HepG2 (cell line): Measurements from ENCODE around the gene RBM12. TPM values are rescaled to one million over a fixed set of nuclear protein-coding genes. Genes with fewer than 3 reads are reported as not detected.
A peak's percentile ranks its signal among the peaks of the same experiment; 100 is the strongest.

Experiments used
- ERF ChIP-seq: IDR thresholded peaks from 2 replicates; pipeline ENCODE4 v1.6.1; 2018; ENCODE audit warnings: missing biosample characterization, missing genetic modification reagents
- GABPA ChIP-seq, 2 experiments: IDR thresholded peaks; 2 replicates each; pipeline ENCODE4 v1.6.1; 2011 to 2016; ENCODE audit warnings: low read depth in 2 of 2, low read length in 1 of 2, missing biosample characterization in 1 of 2, missing genetic modification characterization in 1 of 2
- KLF15 ChIP-seq: sonication (generic); formaldehyde crosslinking; IDR thresholded peaks from 2 replicates; pipeline ENCODE4 v1.8.1; 2023; ENCODE audit warnings: borderline replicate concordance, mild to moderate bottlenecking, inconsistent platforms, missing genetic modification reagents, mixed read lengths
- MED13 ChIP-seq: sonication (generic); formaldehyde crosslinking; IDR thresholded peaks from 2 replicates; pipeline ENCODE4 v1.5.0; 2020; ENCODE audit warnings: missing genetic modification reagents
- NFATC3 ChIP-seq: sonication (generic); formaldehyde crosslinking; IDR thresholded peaks from 2 replicates; pipeline ENCODE4 v1.5.1; 2020; ENCODE audit warnings: mild to moderate bottlenecking, missing genetic modification reagents
- RCOR2 ChIP-seq: IDR thresholded peaks from 2 replicates; pipeline ENCODE4 v1.6.1; 2016; ENCODE audit warnings: missing biosample characterization, missing genetic modification reagents
- YEATS2 ChIP-seq: sonication (generic); formaldehyde crosslinking; IDR thresholded peaks from 2 replicates; pipeline ENCODE4 v1.4.0; 2020; ENCODE audit warnings: missing genetic modification reagents, borderline replicate concordance
- ZBED4 ChIP-seq: sonication (generic); formaldehyde crosslinking; IDR thresholded peaks from 2 replicates; pipeline ENCODE4 v1.4.0; 2020; ENCODE audit warnings: missing genetic modification reagents, borderline replicate concordance
- ZBTB43 ChIP-seq: sonication (generic); formaldehyde crosslinking; conservative IDR thresholded peaks from 2 replicates; pipeline ENCODE4 v1.4.0; 2020; ENCODE audit warnings: missing genetic modification reagents
- ZSCAN29 ChIP-seq: sonication (generic); formaldehyde crosslinking; conservative IDR thresholded peaks from 2 replicates; pipeline ENCODE4 v1.4.0; 2020; ENCODE audit warnings: mild to moderate bottlenecking, missing genetic modification reagents
- polyA plus RNA-seq, 8 experiments: library from polyadenylated mRNA; depleted of rRNA in 3 of 8; stranded (reverse) in 7 of 8; unstranded in 1 of 8; fragments of >200 nt; fragmentation: Illumina TruSeq in 4 of 8; extraction: Trizol in 4 of 8; gene quantifications; 2 replicates each; pipeline versions ENCODE4 v1.2.1 to v1.2.3, GENCODE V29; 2011 to 2016; ENCODE audit warnings: low read depth in 4 of 8, missing spikeins in 1 of 8, mixed read lengths in 1 of 8; ENCODE audit not compliant: insufficient read depth in 1 of 8
- total RNA-seq, 5 experiments: library from RNA; depleted of rRNA; stranded (reverse); fragments of >200 nt; fragmentation: Illumina TruSeq; extraction: Trizol; gene quantifications; 2 replicates each; pipeline ENCODE4 v1.2.3, GENCODE V29; 2016; ENCODE audit warnings: low read depth in 1 of 5
- TF ChIP-seq, protein P1 (sequence below): sonication (generic); formaldehyde crosslinking; IDR thresholded peaks from 2 replicates; pipeline ENCODE4 v1.4.0; 2020; ENCODE audit warnings: missing genetic modification reagents, borderline replicate concordance
- TF ChIP-seq, protein P2 (sequence below): conservative IDR thresholded peaks from 2 replicates; pipeline ENCODE4 v1.6.1; 2018; ENCODE audit warnings: missing genetic modification reagents
- TF ChIP-seq, protein P3 (sequence below), 2 experiments: sonication (generic) in 1 of 2; formaldehyde crosslinking in 1 of 2; IDR thresholded peaks; 2 replicates each; pipeline versions ENCODE4 v1.5.1 to v1.6.1; 2011 to 2020; ENCODE audit warnings: borderline replicate concordance in 1 of 2, low read depth in 1 of 2, low read length in 1 of 2, mild to moderate bottlenecking in 1 of 2, missing genetic modification reagents in 1 of 2, moderate library complexity in 1 of 2
- TF ChIP-seq, protein P4 (sequence below): sonication (generic); formaldehyde crosslinking; IDR thresholded peaks from 2 replicates; pipeline ENCODE4 v1.5.1; 2020; ENCODE audit warnings: missing genetic modification reagents, mild to moderate bottlenecking, borderline replicate concordance

Gene RBM12
- total and polyA plus RNA-seq, 2 of the 13 experiments (the other 11 are each of a cell fraction or from before 2014, with no cell fraction given) = 97.9 to 104 TPM

- TF ChIP-seq ZBTB43 (CRISPR knock-in tag) (peak; percentile 73; the same call in 1 of the 2 replicates), ZSCAN29 (peak; percentile 94), ZBED4 (CRISPR knock-in tag) (peak; percentile 65), KLF15 (peak; percentile 67), YEATS2 (CRISPR knock-in tag) (peak; percentile 41), RCOR2 (CRISPR knock-in tag) (peak; percentile 99), MED13 (CRISPR knock-in tag) (no peak; the same call in none of the 2 replicates), NFATC3 (CRISPR knock-in tag) (peak; percentile 95), GABPA (IDR thresholded peaks at IDR 0.05; ENCODE audit: low read depth, low read length) (no peak), GABPA (CRISPR knock-in tag; IDR thresholded peaks at IDR 0.05; ENCODE audit: low read depth) (peak; percentile 64; the same call in 1 of the 2 replicates), ERF (CRISPR knock-in tag) (peak; percentile 93)
- TF ChIP-seq, protein P1, sequence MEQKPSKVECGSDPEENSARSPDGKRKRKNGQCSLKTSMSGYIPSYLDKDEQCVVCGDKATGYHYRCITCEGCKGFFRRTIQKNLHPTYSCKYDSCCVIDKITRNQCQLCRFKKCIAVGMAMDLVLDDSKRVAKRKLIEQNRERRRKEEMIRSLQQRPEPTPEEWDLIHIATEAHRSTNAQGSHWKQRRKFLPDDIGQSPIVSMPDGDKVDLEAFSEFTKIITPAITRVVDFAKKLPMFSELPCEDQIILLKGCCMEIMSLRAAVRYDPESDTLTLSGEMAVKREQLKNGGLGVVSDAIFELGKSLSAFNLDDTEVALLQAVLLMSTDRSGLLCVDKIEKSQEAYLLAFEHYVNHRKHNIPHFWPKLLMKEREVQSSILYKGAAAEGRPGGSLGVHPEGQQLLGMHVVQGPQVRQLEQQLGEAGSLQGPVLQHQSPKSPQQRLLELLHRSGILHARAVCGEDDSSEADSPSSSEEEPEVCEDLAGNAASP = no peak; the same call in 1 of the 2 replicates
- TF ChIP-seq, protein P2, sequence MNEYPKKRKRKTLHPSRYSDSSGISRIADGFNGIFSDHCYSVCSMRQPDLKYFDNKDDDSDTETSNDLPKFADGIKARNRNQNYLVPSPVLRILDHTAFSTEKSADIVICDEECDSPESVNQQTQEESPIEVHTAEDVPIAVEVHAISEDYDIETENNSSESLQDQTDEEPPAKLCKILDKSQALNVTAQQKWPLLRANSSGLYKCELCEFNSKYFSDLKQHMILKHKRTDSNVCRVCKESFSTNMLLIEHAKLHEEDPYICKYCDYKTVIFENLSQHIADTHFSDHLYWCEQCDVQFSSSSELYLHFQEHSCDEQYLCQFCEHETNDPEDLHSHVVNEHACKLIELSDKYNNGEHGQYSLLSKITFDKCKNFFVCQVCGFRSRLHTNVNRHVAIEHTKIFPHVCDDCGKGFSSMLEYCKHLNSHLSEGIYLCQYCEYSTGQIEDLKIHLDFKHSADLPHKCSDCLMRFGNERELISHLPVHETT = peak; percentile 78
- TF ChIP-seq, protein P3, sequence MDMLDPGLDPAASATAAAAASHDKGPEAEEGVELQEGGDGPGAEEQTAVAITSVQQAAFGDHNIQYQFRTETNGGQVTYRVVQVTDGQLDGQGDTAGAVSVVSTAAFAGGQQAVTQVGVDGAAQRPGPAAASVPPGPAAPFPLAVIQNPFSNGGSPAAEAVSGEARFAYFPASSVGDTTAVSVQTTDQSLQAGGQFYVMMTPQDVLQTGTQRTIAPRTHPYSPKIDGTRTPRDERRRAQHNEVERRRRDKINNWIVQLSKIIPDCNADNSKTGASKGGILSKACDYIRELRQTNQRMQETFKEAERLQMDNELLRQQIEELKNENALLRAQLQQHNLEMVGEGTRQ (IDR thresholded peaks at IDR 0.05; ENCODE audit: low read depth, low read length) = no peak
- TF ChIP-seq, protein P3 (CRISPR knock-in tag; IDR thresholded peaks at IDR 0.05; ENCODE audit: borderline replicate concordance) = no peak
- TF ChIP-seq, protein P4, sequence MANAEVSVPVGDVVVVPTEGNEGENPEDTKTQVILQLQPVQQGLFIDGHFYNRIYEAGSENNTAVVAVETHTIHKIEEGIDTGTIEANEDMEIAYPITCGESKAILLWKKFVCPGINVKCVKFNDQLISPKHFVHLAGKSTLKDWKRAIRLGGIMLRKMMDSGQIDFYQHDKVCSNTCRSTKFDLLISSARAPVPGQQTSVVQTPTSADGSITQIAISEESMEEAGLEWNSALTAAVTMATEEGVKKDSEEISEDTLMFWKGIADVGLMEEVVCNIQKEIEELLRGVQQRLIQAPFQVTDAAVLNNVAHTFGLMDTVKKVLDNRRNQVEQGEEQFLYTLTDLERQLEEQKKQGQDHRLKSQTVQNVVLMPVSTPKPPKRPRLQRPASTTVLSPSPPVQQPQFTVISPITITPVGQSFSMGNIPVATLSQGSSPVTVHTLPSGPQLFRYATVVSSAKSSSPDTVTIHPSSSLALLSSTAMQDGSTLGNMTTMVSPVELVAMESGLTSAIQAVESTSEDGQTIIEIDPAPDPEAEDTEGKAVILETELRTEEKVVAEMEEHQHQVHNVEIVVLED (CRISPR knock-in tag) = peak; percentile 38
Measured at GRCh38 chr20:35616465-35617396, 48.0 kb downstream of the RBM12 start (continued).
